Epithelial cell of esophagus (primary cell): ENCODE data around the gene TOM1L2.

ENCODE experiments used
- DNase-seq: peaks from one replicate; pipeline ENCODE4 v3.0.0; 2010; ENCODE audit warnings: low read depth
- H3K4me3 ChIP-seq: 2 replicates; pipeline ENCODE4 v1.5.1; 2011; ENCODE audit warnings: mild to moderate bottlenecking, low read length, control low read depth
- TF ChIP-seq, protein P1 (sequence below): IDR thresholded peaks from 2 replicates; pipeline ENCODE4 v1.5.1; 2011; ENCODE audit warnings: low read depth, mild to moderate bottlenecking, low read length, control low read depth, inconsistent platforms; ENCODE audit not compliant: insufficient read depth; ENCODE audit errors: missing control alignments

TOM1L2 gene

DNA sequence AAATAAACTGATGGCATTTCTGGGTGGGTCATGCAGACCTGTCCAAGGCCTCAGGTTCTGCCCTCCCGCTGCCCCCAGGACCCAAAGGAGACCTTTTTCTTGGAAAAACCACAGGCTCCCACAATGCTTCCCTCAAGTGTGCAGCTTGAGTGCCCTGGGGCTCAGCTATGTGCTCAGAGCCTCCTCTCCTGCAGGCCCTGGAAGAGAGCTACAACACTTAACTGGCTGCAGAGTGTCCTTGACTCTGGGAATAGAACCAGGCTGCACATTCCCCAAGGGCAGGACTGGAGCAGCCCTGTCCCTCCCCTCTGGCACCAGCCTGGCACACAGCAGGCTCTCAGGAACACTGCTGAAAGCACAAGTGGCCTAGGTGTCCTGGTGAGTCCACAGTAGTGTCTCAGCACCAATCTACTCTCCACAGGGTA, 130.6 kb downstream of the TOM1L2 start:
- DNase-seq = no peak
- H3K4me3 ChIP-seq = no peak overlapping the region
- TF ChIP-seq, protein P1, sequence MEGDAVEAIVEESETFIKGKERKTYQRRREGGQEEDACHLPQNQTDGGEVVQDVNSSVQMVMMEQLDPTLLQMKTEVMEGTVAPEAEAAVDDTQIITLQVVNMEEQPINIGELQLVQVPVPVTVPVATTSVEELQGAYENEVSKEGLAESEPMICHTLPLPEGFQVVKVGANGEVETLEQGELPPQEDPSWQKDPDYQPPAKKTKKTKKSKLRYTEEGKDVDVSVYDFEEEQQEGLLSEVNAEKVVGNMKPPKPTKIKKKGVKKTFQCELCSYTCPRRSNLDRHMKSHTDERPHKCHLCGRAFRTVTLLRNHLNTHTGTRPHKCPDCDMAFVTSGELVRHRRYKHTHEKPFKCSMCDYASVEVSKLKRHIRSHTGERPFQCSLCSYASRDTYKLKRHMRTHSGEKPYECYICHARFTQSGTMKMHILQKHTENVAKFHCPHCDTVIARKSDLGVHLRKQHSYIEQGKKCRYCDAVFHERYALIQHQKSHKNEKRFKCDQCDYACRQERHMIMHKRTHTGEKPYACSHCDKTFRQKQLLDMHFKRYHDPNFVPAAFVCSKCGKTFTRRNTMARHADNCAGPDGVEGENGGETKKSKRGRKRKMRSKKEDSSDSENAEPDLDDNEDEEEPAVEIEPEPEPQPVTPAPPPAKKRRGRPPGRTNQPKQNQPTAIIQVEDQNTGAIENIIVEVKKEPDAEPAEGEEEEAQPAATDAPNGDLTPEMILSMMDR = no peak

DNA sequence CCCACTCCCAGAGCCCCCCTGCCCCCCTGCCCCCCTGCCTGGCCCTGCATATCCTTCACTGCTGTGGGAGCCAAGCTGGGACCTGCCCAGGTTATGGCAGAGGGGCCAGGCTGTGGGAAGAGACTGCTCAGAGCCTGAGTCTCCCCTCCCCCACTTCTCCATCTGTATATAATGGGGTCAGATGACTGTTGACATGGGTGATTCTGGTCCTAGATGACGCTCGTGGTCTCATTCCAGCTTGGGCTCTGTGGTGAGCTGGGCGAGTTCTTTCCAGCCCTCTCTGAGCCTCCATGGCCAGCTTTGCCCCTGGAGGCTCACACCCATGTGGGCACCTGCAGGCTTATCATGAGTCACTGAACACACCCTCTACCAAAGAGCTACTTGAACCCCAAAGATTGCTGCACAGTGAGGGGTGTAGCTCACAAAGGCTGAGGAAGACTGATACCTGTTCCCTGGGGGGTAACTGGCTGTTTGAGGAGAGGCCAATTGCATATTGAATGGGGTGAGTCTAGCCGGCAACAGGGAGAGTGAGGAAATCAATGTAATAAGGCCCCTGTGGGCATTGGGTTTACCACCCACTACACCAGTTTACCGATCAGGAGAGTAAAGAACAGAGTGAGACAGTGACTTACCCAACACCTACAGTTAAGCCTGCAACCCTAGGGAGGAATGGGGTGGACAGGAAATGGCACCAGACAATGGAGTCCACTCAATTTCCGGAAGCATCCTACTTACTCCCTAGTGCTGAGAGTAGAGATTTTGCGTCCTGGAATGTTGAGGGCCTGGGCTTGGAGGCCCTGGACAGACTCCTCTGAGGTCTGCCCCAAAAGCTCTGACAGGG, 131.2 kb downstream of the TOM1L2 start:
- H3K4me3 ChIP-seq = no peak overlapping the region
- TF ChIP-seq, protein P1 = no peak
- DNase-seq = peak; percentile 80

DNA sequence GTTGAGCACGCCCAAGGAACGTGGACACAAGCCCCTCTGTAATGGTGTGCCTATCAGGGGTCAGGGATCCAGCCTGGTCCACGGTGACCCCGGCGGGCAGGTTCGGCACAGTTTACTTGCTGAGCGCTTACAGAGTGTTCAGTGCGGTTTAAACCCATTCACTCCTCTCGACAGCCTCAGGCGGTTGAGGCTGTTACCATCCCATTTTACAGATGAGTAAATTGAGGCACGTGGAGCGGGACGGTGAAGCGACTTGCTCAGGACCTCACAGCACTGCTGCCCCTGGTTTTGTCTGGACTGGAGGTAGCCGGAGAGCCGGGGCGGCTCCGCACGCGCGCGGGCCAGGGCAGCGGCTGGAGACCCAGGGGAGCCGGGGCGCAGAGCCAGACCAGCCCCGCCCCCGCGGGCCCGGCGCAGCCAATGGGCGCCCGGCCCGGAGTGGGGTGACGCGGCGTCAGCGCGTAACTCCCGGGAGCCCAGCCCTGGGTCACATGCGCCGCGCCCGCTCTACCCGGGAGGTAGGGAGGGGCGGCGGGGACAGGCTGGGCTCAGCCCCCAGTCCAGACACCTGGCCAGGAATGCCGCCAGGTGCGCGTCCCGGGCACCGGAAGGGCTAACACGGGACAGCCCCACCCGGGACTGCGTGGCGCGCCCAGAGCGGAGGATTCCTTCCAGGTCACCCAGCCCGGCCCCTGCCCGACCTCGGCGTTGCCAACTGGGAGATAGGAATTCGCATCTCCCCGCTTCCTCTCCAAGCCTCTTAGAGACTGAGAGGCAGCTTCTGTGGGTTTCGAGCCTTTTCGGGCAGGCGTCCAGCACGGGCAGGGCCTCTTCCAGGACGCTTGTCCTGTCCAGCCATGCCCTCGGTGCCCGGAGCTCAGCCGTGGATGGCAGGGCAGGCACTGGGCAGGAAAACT, 132.2 kb downstream of the TOM1L2 start:
- peak overlapping the region; percentile 30 for H3K4me3 ChIP-seq
- TF ChIP-seq, protein P1 = no peak
- peak; percentile 91 for DNase-seq

DNA sequence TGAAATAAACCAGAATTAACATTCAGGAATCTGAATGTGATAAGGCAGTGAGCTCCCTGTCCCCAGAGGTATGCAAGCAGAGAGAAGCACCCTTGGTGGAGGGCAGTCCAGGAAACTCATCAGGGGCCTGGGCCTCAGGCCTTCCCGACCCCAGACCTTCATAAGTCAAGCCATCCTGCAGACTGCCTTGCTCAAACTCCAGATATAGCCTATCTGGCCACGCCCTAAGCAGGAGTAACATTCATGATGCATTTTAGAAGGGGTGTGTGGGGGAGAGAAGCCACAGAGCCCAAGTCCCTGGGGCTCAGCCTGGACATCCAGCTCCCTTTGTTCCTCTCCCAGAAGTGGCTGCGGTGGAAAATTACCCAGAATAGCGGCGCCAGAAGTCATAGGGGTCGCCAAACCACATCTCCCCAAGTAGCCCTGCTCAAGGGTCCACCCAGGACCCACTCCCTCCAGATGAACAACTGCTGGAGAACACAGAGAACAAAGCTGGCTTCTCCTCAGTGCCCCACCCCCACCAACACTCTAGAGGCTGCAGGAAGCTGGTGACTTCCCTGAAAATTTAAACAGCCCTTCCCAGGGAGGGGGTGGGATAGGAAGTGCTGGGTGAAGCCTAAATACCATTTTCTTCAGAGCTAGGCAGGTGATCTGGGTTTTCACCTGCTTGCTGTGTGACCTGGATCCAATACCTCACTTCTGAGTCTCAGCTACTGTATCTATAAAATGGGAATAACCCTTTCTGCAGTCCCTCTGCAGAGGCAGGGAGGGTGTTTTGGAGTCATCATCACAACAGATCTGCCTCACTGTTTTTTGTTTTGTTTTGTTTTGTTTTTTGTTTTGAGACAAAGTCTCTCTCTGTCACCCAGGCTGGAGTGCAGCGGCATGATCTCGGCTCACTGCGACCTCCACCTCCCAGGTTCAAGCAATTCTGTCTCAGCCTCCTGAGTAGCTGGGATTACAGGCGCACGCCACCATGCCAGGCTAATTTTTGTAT, 133.9 kb downstream of the TOM1L2 start:
- no peak overlapping the region for H3K4me3 ChIP-seq
- peak; percentile 52 for DNase-seq
- TF ChIP-seq, protein P1 = no peak

DNA sequence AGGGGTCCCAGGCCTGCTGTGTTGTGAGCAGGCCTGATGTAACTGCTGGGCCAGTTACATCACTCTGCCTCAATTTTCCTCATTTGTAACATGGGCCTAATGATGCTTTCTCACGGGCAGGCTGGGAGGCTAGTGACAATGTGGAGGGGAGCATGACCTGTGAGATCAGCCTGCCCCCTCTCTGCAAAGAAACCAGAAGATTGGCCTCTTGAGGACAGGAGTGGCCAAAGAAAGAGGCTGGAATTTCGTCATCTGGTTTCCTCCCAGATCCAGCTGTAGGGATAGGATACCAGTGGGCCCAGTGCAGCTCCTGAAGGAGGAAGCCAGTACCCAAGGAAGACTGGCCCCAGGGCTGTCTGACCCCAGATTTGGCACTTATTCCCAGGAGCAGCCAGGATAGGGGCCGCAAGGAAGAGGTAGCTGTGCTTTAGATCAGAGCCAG, 134.8 kb downstream of the TOM1L2 start:
- peak; percentile 59 for DNase-seq
- TF ChIP-seq, protein P1 = no peak
- H3K4me3 ChIP-seq = peak overlapping the region; percentile 74

DNA sequence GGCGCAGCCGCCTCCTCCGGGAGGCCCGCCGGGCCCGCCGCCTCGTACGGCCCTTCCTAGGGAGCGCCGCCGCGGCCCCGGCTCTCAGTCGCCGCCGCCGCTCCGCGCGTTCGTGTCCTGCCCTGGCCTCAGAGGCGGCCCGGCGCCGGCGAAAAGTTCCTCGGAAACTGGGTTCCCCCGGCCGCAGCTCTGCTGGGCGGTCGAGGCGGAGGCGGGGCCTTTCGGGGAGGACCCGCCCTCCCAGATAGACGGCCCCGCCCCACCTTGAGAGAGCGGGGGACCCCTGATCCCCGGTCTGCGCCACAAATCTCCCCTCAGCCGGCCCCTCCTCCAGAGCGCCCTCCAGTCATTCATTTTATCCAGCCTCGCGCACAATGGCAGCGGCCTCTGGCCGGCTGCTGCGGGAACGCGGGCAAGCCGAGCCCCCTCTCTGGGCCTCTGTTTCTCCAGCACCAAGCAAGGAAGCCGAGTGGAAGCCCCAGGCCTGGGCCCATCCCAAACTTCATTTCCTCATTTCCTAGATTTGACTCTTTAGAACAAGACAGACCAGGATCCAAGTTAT, 135.3 kb downstream of the TOM1L2 start, which contains the start of gene SREBF1:
TSS of gene SREBF1 (minus strand) at position 169 of the 562 bp plus-strand sequence. CDS start 169 bp downstream, outside the sequence.
- peak; percentile 51 for DNase-seq
- peak within 1 kb of the TSS; percentile 74 for H3K4me3 ChIP-seq
- TF ChIP-seq, protein P1 = no peak
